AG10803 (cell line): ENCODE measurements around the gene PNPLA1.

ENCODE experiments used
- DNase-seq: peaks from one replicate; pipeline ENCODE4 v3.0.0; 2010; ENCODE audit warnings: low read depth
- H3K4me3 ChIP-seq: 2 replicates; pipeline ENCODE4 v1.5.1; 2011; ENCODE audit warnings: mild to moderate bottlenecking, low read length, control low read depth
- CTCF ChIP-seq: conservative IDR thresholded peaks from 2 replicates; pipeline ENCODE4 v1.5.1; 2011; ENCODE audit warnings: mild to moderate bottlenecking, low read length, control low read depth, inconsistent platforms

PNPLA1 gene

GRCh38 chr6:36284359-36284758 lies 14.5 kb downstream of the PNPLA1 start:
- no peak for DNase-seq
- no peak overlapping the region for H3K4me3 ChIP-seq
- TF ChIP-seq CTCF: no peak

- H3K4me3 ChIP-seq: no peak overlapping the region
- no peak for DNase-seq
- no peak for TF ChIP-seq CTCF
Observed at GRCh38 chr6:36285187-36285671, 15.4 kb downstream of the PNPLA1 start.

- TF ChIP-seq CTCF: no peak
- no peak for DNase-seq
- no peak overlapping the region for H3K4me3 ChIP-seq
Observed at GRCh38 chr6:36285797-36286196, 15.9 kb downstream of the PNPLA1 start.

GRCh38 chr6:36286858-36287257 lies 17.0 kb downstream of the PNPLA1 start:
- no peak overlapping the region for H3K4me3 ChIP-seq
- no peak for DNase-seq
- TF ChIP-seq CTCF: no peak

GRCh38 chr6:36289281-36289878 lies 19.5 kb downstream of the PNPLA1 start:
- no peak for DNase-seq
- H3K4me3 ChIP-seq: no peak overlapping the region
- TF ChIP-seq CTCF: no peak

GRCh38 chr6:36290668-36291620 lies 21.1 kb downstream of the PNPLA1 start:
- H3K4me3 ChIP-seq: no peak overlapping the region
- no peak for TF ChIP-seq CTCF
- DNase-seq: peak; percentile 31

GRCh38 chr6:36292170-36292569 lies 22.3 kb downstream of the PNPLA1 start:
- TF ChIP-seq CTCF: no peak
- no peak overlapping the region for H3K4me3 ChIP-seq
- no peak for DNase-seq
